ENCODE measurements around the gene PLEKHN1.

The PLEKHN1 gene

DNA sequence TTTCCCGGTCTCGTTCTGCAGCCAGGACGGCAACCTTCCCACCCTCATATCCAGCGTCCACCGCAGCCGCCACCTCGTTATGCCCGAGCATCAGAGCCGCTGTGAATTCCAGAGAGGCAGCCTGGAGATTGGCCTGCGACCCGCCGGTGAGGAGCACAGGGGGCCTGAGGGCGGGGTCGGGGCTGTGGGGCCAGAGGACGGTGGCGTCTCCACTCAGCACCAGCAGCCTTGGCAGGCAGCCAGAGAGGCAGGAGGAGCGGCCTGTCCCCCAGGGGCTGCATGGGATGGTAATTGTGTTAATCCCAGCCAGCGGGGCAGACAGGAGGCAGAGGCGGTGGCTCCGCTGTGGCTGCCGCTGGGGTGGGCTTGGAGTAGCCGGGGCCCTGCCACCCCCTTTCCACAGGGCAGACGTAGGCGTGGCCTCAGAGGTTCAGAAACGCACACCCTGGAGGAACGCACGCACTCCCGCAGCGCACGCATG is 30.5 kb upstream of the PLEKHN1 start (continued):
- TF ChIP-seq, protein P1, sequence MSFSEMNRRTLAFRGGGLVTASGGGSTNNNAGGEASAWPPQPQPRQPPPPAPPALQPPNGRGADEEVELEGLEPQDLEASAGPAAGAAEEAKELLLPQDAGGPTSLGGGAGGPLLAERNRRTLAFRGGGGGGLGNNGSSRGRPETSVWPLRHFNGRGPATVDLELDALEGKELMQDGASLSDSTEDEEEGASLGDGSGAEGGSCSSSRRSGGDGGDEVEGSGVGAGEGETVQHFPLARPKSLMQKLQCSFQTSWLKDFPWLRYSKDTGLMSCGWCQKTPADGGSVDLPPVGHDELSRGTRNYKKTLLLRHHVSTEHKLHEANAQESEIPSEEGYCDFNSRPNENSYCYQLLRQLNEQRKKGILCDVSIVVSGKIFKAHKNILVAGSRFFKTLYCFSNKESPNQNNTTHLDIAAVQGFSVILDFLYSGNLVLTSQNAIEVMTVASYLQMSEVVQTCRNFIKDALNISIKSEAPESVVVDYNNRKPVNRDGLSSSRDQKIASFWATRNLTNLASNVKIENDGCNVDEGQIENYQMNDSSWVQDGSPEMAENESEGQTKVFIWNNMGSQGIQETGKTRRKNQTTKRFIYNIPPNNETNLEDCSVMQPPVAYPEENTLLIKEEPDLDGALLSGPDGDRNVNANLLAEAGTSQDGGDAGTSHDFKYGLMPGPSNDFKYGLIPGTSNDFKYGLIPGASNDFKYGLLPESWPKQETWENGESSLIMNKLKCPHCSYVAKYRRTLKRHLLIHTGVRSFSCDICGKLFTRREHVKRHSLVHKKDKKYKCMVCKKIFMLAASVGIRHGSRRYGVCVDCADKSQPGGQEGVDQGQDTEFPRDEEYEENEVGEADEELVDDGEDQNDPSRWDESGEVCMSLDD (tag by site-specific recombination; IDR thresholded peaks at IDR 0.05) = peak; percentile 43
- TF ChIP-seq, protein P2, sequence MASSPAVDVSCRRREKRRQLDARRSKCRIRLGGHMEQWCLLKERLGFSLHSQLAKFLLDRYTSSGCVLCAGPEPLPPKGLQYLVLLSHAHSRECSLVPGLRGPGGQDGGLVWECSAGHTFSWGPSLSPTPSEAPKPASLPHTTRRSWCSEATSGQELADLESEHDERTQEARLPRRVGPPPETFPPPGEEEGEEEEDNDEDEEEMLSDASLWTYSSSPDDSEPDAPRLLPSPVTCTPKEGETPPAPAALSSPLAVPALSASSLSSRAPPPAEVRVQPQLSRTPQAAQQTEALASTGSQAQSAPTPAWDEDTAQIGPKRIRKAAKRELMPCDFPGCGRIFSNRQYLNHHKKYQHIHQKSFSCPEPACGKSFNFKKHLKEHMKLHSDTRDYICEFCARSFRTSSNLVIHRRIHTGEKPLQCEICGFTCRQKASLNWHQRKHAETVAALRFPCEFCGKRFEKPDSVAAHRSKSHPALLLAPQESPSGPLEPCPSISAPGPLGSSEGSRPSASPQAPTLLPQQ (tag by site-specific recombination; IDR thresholded peaks at IDR 0.05) = peak; percentile 73
- peak; percentile 83 for TF ChIP-seq GLIS2 (tag by site-specific recombination; IDR thresholded peaks at IDR 0.05)
- TF ChIP-seq ZNF544 (tag by site-specific recombination; IDR thresholded peaks at IDR 0.05) = no peak
- TF ChIP-seq ZNF561 (tag by site-specific recombination; IDR thresholded peaks at IDR 0.05; ENCODE audit: borderline replicate concordance) = peak; percentile 50; the same call in 1 of the 2 replicates
- TF ChIP-seq, protein P3, sequence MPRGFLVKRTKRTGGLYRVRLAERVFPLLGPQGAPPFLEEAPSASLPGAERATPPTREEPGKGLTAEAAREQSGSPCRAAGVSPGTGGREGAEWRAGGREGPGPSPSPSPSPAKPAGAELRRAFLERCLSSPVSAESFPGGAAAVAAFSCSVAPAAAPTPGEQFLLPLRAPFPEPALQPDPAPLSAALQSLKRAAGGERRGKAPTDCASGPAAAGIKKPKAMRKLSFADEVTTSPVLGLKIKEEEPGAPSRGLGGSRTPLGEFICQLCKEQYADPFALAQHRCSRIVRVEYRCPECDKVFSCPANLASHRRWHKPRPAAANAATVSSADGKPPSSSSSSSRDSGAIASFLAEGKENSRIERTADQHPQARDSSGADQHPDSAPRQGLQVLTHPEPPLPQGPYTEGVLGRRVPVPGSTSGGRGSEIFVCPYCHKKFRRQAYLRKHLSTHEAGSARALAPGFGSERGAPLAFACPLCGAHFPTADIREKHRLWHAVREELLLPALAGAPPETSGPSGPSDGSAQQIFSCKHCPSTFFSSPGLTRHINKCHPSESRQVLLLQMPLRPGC (tag by site-specific recombination; IDR thresholded peaks at IDR 0.05) = peak; percentile 49
- TF ChIP-seq, protein P4, sequence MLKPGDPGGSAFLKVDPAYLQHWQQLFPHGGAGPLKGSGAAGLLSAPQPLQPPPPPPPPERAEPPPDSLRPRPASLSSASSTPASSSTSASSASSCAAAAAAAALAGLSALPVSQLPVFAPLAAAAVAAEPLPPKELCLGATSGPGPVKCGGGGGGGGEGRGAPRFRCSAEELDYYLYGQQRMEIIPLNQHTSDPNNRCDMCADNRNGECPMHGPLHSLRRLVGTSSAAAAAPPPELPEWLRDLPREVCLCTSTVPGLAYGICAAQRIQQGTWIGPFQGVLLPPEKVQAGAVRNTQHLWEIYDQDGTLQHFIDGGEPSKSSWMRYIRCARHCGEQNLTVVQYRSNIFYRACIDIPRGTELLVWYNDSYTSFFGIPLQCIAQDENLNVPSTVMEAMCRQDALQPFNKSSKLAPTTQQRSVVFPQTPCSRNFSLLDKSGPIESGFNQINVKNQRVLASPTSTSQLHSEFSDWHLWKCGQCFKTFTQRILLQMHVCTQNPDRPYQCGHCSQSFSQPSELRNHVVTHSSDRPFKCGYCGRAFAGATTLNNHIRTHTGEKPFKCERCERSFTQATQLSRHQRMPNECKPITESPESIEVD (tag by site-specific recombination; IDR thresholded peaks at IDR 0.05) = peak; percentile 27; the same call in 1 of the 2 replicates
- TF ChIP-seq ZNF792 (tag by site-specific recombination; IDR thresholded peaks at IDR 0.05) = no peak
- TF ChIP-seq KLF7 (tag by site-specific recombination; IDR thresholded peaks at IDR 0.05; ENCODE audit: borderline replicate concordance) = peak; percentile 86
- TF ChIP-seq ZSCAN30 (tag by site-specific recombination; IDR thresholded peaks at IDR 0.05) = peak; percentile 86
- TF ChIP-seq KLF10 (tag by site-specific recombination; IDR thresholded peaks at IDR 0.05) = peak; percentile 77; the same call in 1 of the 2 replicates
- TF ChIP-seq ZNF76 (tag by site-specific recombination; IDR thresholded peaks at IDR 0.05; ENCODE audit: borderline replicate concordance, low read depth) = peak; percentile 49; the same call in 1 of the 2 replicates
- TF ChIP-seq, protein P5, sequence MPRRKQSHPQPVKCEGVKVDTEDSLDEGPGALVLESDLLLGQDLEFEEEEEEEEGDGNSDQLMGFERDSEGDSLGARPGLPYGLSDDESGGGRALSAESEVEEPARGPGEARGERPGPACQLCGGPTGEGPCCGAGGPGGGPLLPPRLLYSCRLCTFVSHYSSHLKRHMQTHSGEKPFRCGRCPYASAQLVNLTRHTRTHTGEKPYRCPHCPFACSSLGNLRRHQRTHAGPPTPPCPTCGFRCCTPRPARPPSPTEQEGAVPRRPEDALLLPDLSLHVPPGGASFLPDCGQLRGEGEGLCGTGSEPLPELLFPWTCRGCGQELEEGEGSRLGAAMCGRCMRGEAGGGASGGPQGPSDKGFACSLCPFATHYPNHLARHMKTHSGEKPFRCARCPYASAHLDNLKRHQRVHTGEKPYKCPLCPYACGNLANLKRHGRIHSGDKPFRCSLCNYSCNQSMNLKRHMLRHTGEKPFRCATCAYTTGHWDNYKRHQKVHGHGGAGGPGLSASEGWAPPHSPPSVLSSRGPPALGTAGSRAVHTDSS (tag by site-specific recombination; IDR thresholded peaks at IDR 0.05) = no peak
- TF ChIP-seq, protein P6, sequence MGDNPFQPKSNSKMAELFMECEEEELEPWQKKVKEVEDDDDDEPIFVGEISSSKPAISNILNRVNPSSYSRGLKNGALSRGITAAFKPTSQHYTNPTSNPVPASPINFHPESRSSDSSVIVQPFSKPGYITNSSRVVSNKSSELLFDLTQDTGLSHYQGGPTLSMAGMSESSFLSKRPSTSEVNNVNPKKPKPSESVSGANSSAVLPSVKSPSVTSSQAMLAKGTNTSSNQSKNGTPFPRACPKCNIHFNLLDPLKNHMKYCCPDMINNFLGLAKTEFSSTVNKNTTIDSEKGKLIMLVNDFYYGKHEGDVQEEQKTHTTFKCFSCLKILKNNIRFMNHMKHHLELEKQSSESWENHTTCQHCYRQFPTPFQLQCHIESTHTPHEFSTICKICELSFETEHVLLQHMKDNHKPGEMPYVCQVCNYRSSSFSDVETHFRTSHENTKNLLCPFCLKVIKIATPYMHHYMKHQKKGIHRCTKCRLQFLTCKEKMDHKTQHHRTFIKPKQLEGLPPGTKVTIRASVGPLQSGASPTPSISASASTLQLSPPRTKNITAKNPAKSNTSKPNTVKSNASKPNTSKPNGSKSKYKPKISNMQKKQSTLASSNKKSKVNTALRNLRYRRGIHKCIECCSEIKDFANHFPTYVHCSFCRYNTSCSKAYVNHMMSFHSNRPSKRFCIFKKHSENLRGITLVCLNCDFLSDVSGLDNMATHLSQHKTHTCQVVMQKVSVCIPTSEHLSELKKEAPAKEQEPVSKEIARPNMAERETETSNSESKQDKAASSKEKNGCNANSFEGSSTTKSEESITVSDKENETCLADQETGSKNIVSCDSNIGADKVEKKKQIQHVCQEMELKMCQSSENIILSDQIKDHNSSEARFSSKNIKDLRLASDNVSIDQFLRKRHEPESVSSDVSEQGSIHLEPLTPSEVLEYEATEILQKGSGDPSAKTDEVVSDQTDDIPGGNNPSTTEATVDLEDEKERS (tag by site-specific recombination; IDR thresholded peaks at IDR 0.05) = no peak
- no peak for TF ChIP-seq ZNF133 (tag by site-specific recombination; IDR thresholded peaks at IDR 0.05)
- TF ChIP-seq, protein P7, sequence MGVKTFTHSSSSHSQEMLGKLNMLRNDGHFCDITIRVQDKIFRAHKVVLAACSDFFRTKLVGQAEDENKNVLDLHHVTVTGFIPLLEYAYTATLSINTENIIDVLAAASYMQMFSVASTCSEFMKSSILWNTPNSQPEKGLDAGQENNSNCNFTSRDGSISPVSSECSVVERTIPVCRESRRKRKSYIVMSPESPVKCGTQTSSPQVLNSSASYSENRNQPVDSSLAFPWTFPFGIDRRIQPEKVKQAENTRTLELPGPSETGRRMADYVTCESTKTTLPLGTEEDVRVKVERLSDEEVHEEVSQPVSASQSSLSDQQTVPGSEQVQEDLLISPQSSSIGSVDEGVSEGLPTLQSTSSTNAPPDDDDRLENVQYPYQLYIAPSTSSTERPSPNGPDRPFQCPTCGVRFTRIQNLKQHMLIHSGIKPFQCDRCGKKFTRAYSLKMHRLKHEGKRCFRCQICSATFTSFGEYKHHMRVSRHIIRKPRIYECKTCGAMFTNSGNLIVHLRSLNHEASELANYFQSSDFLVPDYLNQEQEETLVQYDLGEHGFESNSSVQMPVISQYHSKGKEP (tag by site-specific recombination; IDR thresholded peaks at IDR 0.05) = peak; percentile 88
- TF ChIP-seq YY1 (tag by site-specific recombination; IDR thresholded peaks at IDR 0.05) = no peak
- peak; percentile 99 for TF ChIP-seq OSR2 (tag by site-specific recombination; IDR thresholded peaks at IDR 0.05)
- TF ChIP-seq, protein P8, sequence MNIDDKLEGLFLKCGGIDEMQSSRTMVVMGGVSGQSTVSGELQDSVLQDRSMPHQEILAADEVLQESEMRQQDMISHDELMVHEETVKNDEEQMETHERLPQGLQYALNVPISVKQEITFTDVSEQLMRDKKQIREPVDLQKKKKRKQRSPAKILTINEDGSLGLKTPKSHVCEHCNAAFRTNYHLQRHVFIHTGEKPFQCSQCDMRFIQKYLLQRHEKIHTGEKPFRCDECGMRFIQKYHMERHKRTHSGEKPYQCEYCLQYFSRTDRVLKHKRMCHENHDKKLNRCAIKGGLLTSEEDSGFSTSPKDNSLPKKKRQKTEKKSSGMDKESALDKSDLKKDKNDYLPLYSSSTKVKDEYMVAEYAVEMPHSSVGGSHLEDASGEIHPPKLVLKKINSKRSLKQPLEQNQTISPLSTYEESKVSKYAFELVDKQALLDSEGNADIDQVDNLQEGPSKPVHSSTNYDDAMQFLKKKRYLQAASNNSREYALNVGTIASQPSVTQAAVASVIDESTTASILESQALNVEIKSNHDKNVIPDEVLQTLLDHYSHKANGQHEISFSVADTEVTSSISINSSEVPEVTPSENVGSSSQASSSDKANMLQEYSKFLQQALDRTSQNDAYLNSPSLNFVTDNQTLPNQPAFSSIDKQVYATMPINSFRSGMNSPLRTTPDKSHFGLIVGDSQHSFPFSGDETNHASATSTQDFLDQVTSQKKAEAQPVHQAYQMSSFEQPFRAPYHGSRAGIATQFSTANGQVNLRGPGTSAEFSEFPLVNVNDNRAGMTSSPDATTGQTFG (tag by site-specific recombination; IDR thresholded peaks at IDR 0.05; ENCODE audit: borderline replicate concordance) = no peak

All from HEK293 (cell line).